ENCODE results near the gene MBD3L4.
"Not testable (repeated sequence)": the region's sequence is repeated elsewhere in the genome, so short reads cannot be mapped to it uniquely, and the experiment has no call there.

DNA sequence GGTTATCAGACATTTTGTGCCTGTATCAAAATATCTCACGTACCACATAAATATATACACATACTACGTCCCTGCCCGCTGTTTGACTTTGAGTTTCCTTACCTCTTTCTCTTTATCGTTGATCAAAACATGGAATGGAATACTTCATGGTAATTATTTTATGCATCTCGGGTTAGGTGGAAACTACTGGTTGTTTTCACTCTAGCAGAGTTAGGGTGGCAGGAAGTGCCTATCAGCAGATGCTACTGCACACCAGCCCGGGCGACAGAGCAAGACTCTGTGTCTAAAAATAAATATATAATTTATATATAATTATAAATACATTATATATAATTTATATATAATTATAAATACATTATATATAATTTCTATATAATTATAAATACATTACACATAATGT, 12.9 kb upstream of the MBD3L4 start:
- not testable (repeated sequence) for TF ChIP-seq POLR2A (IDR thresholded peaks at IDR 0.05)
- TF ChIP-seq, protein P1, sequence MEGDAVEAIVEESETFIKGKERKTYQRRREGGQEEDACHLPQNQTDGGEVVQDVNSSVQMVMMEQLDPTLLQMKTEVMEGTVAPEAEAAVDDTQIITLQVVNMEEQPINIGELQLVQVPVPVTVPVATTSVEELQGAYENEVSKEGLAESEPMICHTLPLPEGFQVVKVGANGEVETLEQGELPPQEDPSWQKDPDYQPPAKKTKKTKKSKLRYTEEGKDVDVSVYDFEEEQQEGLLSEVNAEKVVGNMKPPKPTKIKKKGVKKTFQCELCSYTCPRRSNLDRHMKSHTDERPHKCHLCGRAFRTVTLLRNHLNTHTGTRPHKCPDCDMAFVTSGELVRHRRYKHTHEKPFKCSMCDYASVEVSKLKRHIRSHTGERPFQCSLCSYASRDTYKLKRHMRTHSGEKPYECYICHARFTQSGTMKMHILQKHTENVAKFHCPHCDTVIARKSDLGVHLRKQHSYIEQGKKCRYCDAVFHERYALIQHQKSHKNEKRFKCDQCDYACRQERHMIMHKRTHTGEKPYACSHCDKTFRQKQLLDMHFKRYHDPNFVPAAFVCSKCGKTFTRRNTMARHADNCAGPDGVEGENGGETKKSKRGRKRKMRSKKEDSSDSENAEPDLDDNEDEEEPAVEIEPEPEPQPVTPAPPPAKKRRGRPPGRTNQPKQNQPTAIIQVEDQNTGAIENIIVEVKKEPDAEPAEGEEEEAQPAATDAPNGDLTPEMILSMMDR (IDR thresholded peaks at IDR 0.05), result not testable (repeated sequence)

Data from right lobe of liver (tissue), 4 donors.